Vagina (tissue), 2 donors: ENCODE data around the gene PRRT2. TPM values are rescaled to one million over a fixed set of nuclear protein-coding genes. Genes with fewer than 3 reads are reported as not detected.

Experiments
- DNase-seq, 2 donors: peaks; one replicate each; pipeline ENCODE4 v3.0.0-alpha.2; 2017; ENCODE audit errors: extremely low spot score in 2 of 2
- H3K27ac ChIP-seq: fragments of 200-600 bp; sonication (generic); one replicate; pipeline ENCODE4 v1.5.1; 2019
- H3K27me3 ChIP-seq: fragments of 200-600 bp; sonication (generic); one replicate; pipeline ENCODE4 v1.5.1; 2019
- H3K36me3 ChIP-seq, 2 donors: fragments of 200-600 bp; sonication (generic); one replicate each; pipeline ENCODE4 v1.5.1; 2017 to 2019
- H3K4me1 ChIP-seq: fragments of 200-600 bp; sonication (generic); one replicate; pipeline ENCODE4 v1.5.1; 2019
- H3K4me3 ChIP-seq, 2 donors: fragments of 200-600 bp; sonication (generic); 1 replicate in 1 of 2; 2 replicates in 1 of 2; pipeline ENCODE4 v1.5.1; 2016 to 2019
- H3K9me3 ChIP-seq: fragments of 200-600 bp; sonication (generic); one replicate; pipeline ENCODE4 v1.5.1; 2019
- CTCF ChIP-seq, 3 experiments: fragments of 450-650 bp in 2 of 3; fragments of 200-600 bp in 1 of 3; sonication (generic) in 1 of 3; IDR thresholded peaks; one replicate each; pipeline ENCODE4 v1.5.1; 2017 to 2019; ENCODE audit warnings: antibody characterized with exemption in 3 of 3, mild to moderate bottlenecking in 2 of 3, moderate library complexity in 2 of 3
- POLR2A ChIP-seq, 2 donors: fragments of 450-650 bp; IDR thresholded peaks; one replicate each; pipeline ENCODE4 v1.6.1; 2017; ENCODE audit warnings: antibody characterized with exemption in 2 of 2, mild to moderate bottlenecking in 2 of 2, moderate library complexity in 2 of 2
- POLR2AphosphoS5 ChIP-seq, 2 donors: sonication (generic); formaldehyde crosslinking; IDR thresholded peaks; one replicate each; pipeline ENCODE4 v1.9.0; 2017; ENCODE audit warnings: antibody characterized with exemption in 2 of 2, mild to moderate bottlenecking in 2 of 2, low read depth in 1 of 2; ENCODE audit not compliant: insufficient read depth in 1 of 2
- intact Hi-C: fragments of 100-400 bp; cut with DNase I; formaldehyde crosslinking; loops from one replicate; pipeline ENCODE4 v1.15.1; 2023
- total RNA-seq: library from RNA; depleted of rRNA; stranded (reverse); fragments of >200 nt; gene quantifications from one replicate; pipeline ENCODE4 v1.2.3, GENCODE V29; 2016

Gene PRRT2
- total RNA-seq, 1 donor from 2014 or later: 20.4 TPM

- H3K4me1 ChIP-seq: peaks cover 87% of the 10 kb centered on the region
- peak overlapping the region; percentile 96 for H3K27ac ChIP-seq
- H3K36me3 ChIP-seq: peaks cover 0 to 12% of the 10 kb centered on the region in 2 donors
- intact Hi-C loops: loop anchor here (5.0 kb wide), 2 partner anchors 183 to 253 kb away; partner anchors contain the start of genes ALDOA, HIRIP3 and INO80E
- peak overlapping the region in 1 of 2 donors; percentile 74 for H3K4me3 ChIP-seq
- H3K27me3 ChIP-seq: no peaks in the 10 kb centered on the region
- TF ChIP-seq CTCF (IDR thresholded peaks at IDR 0.05) (no peak), POLR2A (IDR thresholded peaks at IDR 0.05) (no peak), POLR2AphosphoS5 (IDR thresholded peaks at IDR 0.05; ENCODE audit: insufficient read depth in 1 of 2, low read depth in 1 of 2) (no peak)
- H3K9me3 ChIP-seq: no peaks in the 10 kb centered on the region
- DNase-seq: no peak
Observed at GRCh38 chr16:29814592-29814991, 2.6 kb downstream of the PRRT2 start.

GRCh38 chr16:29815032-29815721, 3.2 kb downstream of the PRRT2 start:
- Histone ChIP-seq H3K4me1 (peaks cover 87% of the 10 kb centered on the region), H3K36me3 (peaks cover 0 to 6% of the 10 kb centered on the region in 2 donors), H3K27me3 (no peaks in the 10 kb centered on the region), H3K4me3 (peak overlapping the region; percentile 70 to 74), H3K9me3 (no peaks in the 10 kb centered on the region), H3K27ac (peak overlapping the region; percentile 94)
- intact Hi-C loops: no loop called here
- DNase-seq: peak in 1 of 2 donors; percentile 87
- no peak for TF ChIP-seq POLR2A (IDR thresholded peaks at IDR 0.05)
- TF ChIP-seq POLR2AphosphoS5 (IDR thresholded peaks at IDR 0.05; ENCODE audit: insufficient read depth in 1 of 2, low read depth in 1 of 2): no peak
- no peak for TF ChIP-seq CTCF (IDR thresholded peaks at IDR 0.05)

- Histone ChIP-seq H3K9me3 (no peaks in the 10 kb centered on the region), H3K27me3 (no peaks in the 10 kb centered on the region), H3K27ac (peak within 1 kb of the TSS; percentile 94), H3K36me3 (peaks cover 0 to 5% of the 10 kb centered on the region in 2 donors), H3K4me1 (peaks cover 83% of the 10 kb centered on the region), H3K4me3 (peak within 1 kb of the TSS; percentile 70 to 74)
- intact Hi-C loops: no loop called here
- TF ChIP-seq POLR2A (IDR thresholded peaks at IDR 0.05) (peak in 1 of 2 donors; percentile 48), POLR2AphosphoS5 (IDR thresholded peaks at IDR 0.05; ENCODE audit: insufficient read depth in 1 of 2, low read depth in 1 of 2) (peak; percentile 95 to 99), CTCF (IDR thresholded peaks at IDR 0.05) (peak; percentile 45 to 78 (median 76))
- DNase-seq: peak in 1 of 2 donors; percentile 100
Observed at GRCh38 chr16:29815793-29816693, 4.0 kb downstream of the PRRT2 start, which contains the start of gene PAGR1. Gene PAGR1, plus strand, starts transcription at chr16:29816152. Its CDS starts 374 bp downstream, at chr16:29816526.

- H3K27me3 ChIP-seq: no peaks in the 10 kb centered on the region
- H3K9me3 ChIP-seq: no peaks in the 10 kb centered on the region
- intact Hi-C loops: no loop called here
- DNase-seq: peak in 1 of 2 donors; percentile 89
- H3K4me3 ChIP-seq: peak overlapping the region; percentile 70
- peaks cover 84% of the 10 kb centered on the region for H3K4me1 ChIP-seq
- H3K36me3 ChIP-seq: peaks cover 0 to 5% of the 10 kb centered on the region in 2 donors
- TF ChIP-seq POLR2A (IDR thresholded peaks at IDR 0.05) (peak in 1 of 2 donors; percentile 22), POLR2AphosphoS5 (IDR thresholded peaks at IDR 0.05; ENCODE audit: insufficient read depth in 1 of 2, low read depth in 1 of 2) (no peak), CTCF (IDR thresholded peaks at IDR 0.05) (no peak)
- H3K27ac ChIP-seq: peak overlapping the region; percentile 94
Observed at GRCh38 chr16:29816694-29817441, 4.9 kb downstream of the PRRT2 start.
